Measurements from ENCODE around the gene CASP7. TPM values are rescaled to one million over a fixed set of nuclear protein-coding genes. Genes with fewer than 3 reads are reported as not detected.
A peak's percentile ranks its signal among the peaks of the same experiment; 100 is the strongest.

CASP7 gene
- total RNA-seq, 1 experiment from 2014 or later, result 14.0 TPM

- no peaks in the 10 kb centered on the region for H4K20me1 ChIP-seq (ENCODE audit: insufficient read depth)
- no peaks in the 10 kb centered on the region for H3K9me2 ChIP-seq (ENCODE audit: insufficient read depth)
- H3K4me1 ChIP-seq (replicated peaks; ENCODE audit: insufficient read depth), result no peaks in the 10 kb centered on the region
- H3K4me2 ChIP-seq, result no peak overlapping the region
- TF ChIP-seq EZH2 (IDR thresholded peaks at IDR 0.05; ENCODE audit: low read depth) (no peak), CTCF (conservative IDR thresholded peaks at IDR 0.05) (no peak)
- H2AFZ ChIP-seq, result no peak overlapping the region
- no peaks in the 10 kb centered on the region for H3F3A ChIP-seq (ENCODE audit: insufficient read depth, low read depth)
- no TSS peak for BruUV-seq (replicated peaks)
- H3K27ac ChIP-seq, result no peak overlapping the region
- DNase-seq, result no peak
- ChIA-PET CTCF (interaction anchor here (0.6 kb wide), 1 partner anchor 102 kb away, joined by 3 read pairs; no protein-coding TSS in a partner anchor), POLR2A (ENCODE audit: unreplicated experiment) (no interaction called here)
- intact Hi-C loops (cut with micrococcal nuclease; ENCODE audit: unreplicated experiment), result no loop called here
- no peak overlapping the region for H3K4me3 ChIP-seq
- no peaks in the 10 kb centered on the region for H3K9me3 ChIP-seq (ENCODE audit: insufficient read depth, low read depth)
- no peaks in the 10 kb centered on the region for H3K27me3 ChIP-seq (ENCODE audit: insufficient read depth, low read depth)
- H3K79me2 ChIP-seq (ENCODE audit: low read depth), result no peaks in the 10 kb centered on the region
- H3K36me3 ChIP-seq (ENCODE audit: low read depth), result no peaks in the 10 kb centered on the region
Observed at GRCh38 chr10:113665352-113665751, 14.4 kb upstream of the CASP7 start.

- Histone ChIP-seq H3K27me3 (ENCODE audit: insufficient read depth, low read depth) (no peaks in the 10 kb centered on the region), H3K9me3 (ENCODE audit: insufficient read depth, low read depth) (no peaks in the 10 kb centered on the region), H3K4me1 (replicated peaks; ENCODE audit: insufficient read depth) (no peaks in the 10 kb centered on the region), H3K4me2 (no peak overlapping the region), H3F3A (ENCODE audit: insufficient read depth, low read depth) (no peaks in the 10 kb centered on the region), H3K27ac (no peak overlapping the region), H4K20me1 (ENCODE audit: insufficient read depth) (no peaks in the 10 kb centered on the region), H3K79me2 (ENCODE audit: low read depth) (no peaks in the 10 kb centered on the region), H3K9me2 (ENCODE audit: insufficient read depth) (no peaks in the 10 kb centered on the region), H3K36me3 (ENCODE audit: low read depth) (no peaks in the 10 kb centered on the region), H2AFZ (no peak overlapping the region), H3K4me3 (no peak overlapping the region)
- intact Hi-C loops (cut with micrococcal nuclease; ENCODE audit: unreplicated experiment), result no loop called here
- no peak for TF ChIP-seq CTCF (conservative IDR thresholded peaks at IDR 0.05)
- TF ChIP-seq EZH2 (IDR thresholded peaks at IDR 0.05; ENCODE audit: low read depth), result no peak
- peak; percentile 59 to 61 for DNase-seq
- ChIA-PET POLR2A (ENCODE audit: unreplicated experiment) (interaction anchor here (0.6 kb wide), 1 partner anchor 1127 kb away, joined by 8 read pairs; no protein-coding TSS in a partner anchor), CTCF (interaction anchor here (0.6 kb wide), 1 partner anchor 102 kb away, joined by 3 read pairs; no protein-coding TSS in a partner anchor)
- BruUV-seq (replicated peaks), result no TSS peak
Observed at GRCh38 chr10:113665806-113666354, 13.8 kb upstream of the CASP7 start.

- intact Hi-C loops (cut with micrococcal nuclease; ENCODE audit: unreplicated experiment), result no loop called here
- TF ChIP-seq CTCF (conservative IDR thresholded peaks at IDR 0.05) (no peak), EZH2 (IDR thresholded peaks at IDR 0.05; ENCODE audit: low read depth) (no peak)
- Histone ChIP-seq H3K9me2 (ENCODE audit: insufficient read depth) (no peaks in the 10 kb centered on the region), H3K4me3 (no peak overlapping the region), H2AFZ (no peak overlapping the region), H3F3A (ENCODE audit: insufficient read depth, low read depth) (no peaks in the 10 kb centered on the region), H3K79me2 (ENCODE audit: low read depth) (no peaks in the 10 kb centered on the region), H3K27ac (no peak overlapping the region), H3K27me3 (ENCODE audit: insufficient read depth, low read depth) (peaks cover 4% of the 10 kb centered on the region; the same call in 1 of the 2 replicates), H4K20me1 (ENCODE audit: insufficient read depth) (no peaks in the 10 kb centered on the region), H3K4me2 (no peak overlapping the region), H3K36me3 (ENCODE audit: low read depth) (no peaks in the 10 kb centered on the region), H3K9me3 (ENCODE audit: insufficient read depth, low read depth) (no peaks in the 10 kb centered on the region), H3K4me1 (replicated peaks; ENCODE audit: insufficient read depth) (no peaks in the 10 kb centered on the region)
- CTCF ChIA-PET, result no interaction called here
- no TSS peak for BruUV-seq (replicated peaks)
- POLR2A ChIA-PET (ENCODE audit: unreplicated experiment), result no interaction called here
- DNase-seq, result no peak
Observed at GRCh38 chr10:113666682-113667252, 12.9 kb upstream of the CASP7 start.
